CD8-positive, alpha-beta memory T cell (primary cell): ENCODE data around the gene DNTT. TPM values are rescaled to one million over a fixed set of nuclear protein-coding genes. Genes with fewer than 3 reads are reported as not detected.

Source experiments
- CTCF ChIA-PET: fragments of 350-600 bp; sonication (Branson Sonifier 250); formaldehyde crosslinking; loops from one replicate; lab custom pipeline; 2021; ENCODE audit warnings: antibody characterized with exemption; lab: Charles Lee
- POLR2A ChIA-PET: fragments of 350-600 bp; sonication (Branson Sonifier 250); formaldehyde crosslinking; loops from one replicate; lab custom pipeline; 2021; ENCODE audit warnings: antibody characterized with exemption; lab: Charles Lee
- DNase-seq, 5 donors: peaks; one replicate each; pipeline versions ENCODE4 v3.0.0 to v3.0.0-alpha.2; 2020 to 2022; ENCODE audit warnings: mixed read lengths in 1 of 5
- H3K27ac ChIP-seq: one replicate; pipeline ENCODE4 v1.7.0; 2013; ENCODE audit warnings: low read depth, mild to moderate bottlenecking, low read length, moderate library complexity
- H3K27me3 ChIP-seq: 2 replicates; pipeline ENCODE4 v1.7.0; 2013; ENCODE audit warnings: low read length, mild to moderate bottlenecking; ENCODE audit not compliant: insufficient read depth, poor library complexity, severe bottlenecking
- H3K36me3 ChIP-seq: 2 replicates; pipeline ENCODE4 v1.7.0; 2013; ENCODE audit warnings: mild to moderate bottlenecking, low read length, moderate library complexity; ENCODE audit not compliant: insufficient read depth
- H3K4me1 ChIP-seq: 2 replicates; pipeline ENCODE4 v1.7.0; 2013; ENCODE audit warnings: mild to moderate bottlenecking, low read length, moderate library complexity; ENCODE audit not compliant: insufficient read depth
- H3K4me3 ChIP-seq: 2 replicates; pipeline ENCODE4 v1.7.0; 2013; ENCODE audit warnings: mild to moderate bottlenecking, low read length
- H3K9me3 ChIP-seq: 2 replicates; pipeline ENCODE4 v1.7.0; 2013; ENCODE audit warnings: mild to moderate bottlenecking, low read length
- H3K27ac Mint-ChIP-seq, 8 donors: one replicate each; pipeline ENCODE4 v1.8.0; 2020 to 2021; ENCODE audit warnings: mixed read lengths in 8 of 8, mild to moderate bottlenecking in 6 of 8, inconsistent platforms in 3 of 8, moderate library complexity in 3 of 8
- H3K27me3 Mint-ChIP-seq, 2 donors: one replicate each; pipeline ENCODE4 v1.8.0; 2020 to 2021; ENCODE audit warnings: mixed read lengths in 2 of 2, mild to moderate bottlenecking in 1 of 2, moderate library complexity in 1 of 2
- H3K36me3 Mint-ChIP-seq, 3 donors: one replicate each; pipeline ENCODE4 v1.8.0; 2020 to 2021; ENCODE audit warnings: mixed read lengths in 3 of 3, inconsistent platforms in 1 of 3, mild to moderate bottlenecking in 1 of 3
- H3K4me1 Mint-ChIP-seq, 3 donors: one replicate each; pipeline ENCODE4 v1.8.0; 2020 to 2021; ENCODE audit warnings: mixed read lengths in 3 of 3, inconsistent platforms in 1 of 3, mild to moderate bottlenecking in 1 of 3
- H3K4me3 Mint-ChIP-seq, 7 donors: one replicate each; pipeline ENCODE4 v1.8.0; 2020 to 2021; ENCODE audit warnings: mixed read lengths in 7 of 7, mild to moderate bottlenecking in 6 of 7, moderate library complexity in 4 of 7, inconsistent platforms in 2 of 7
- H3K9me3 Mint-ChIP-seq, 5 donors: one replicate each; pipeline ENCODE4 v1.8.0; 2020 to 2022; ENCODE audit warnings: mixed read lengths in 5 of 5, mild to moderate bottlenecking in 3 of 5, moderate library complexity in 2 of 5, inconsistent platforms in 1 of 5
- polyA plus RNA-seq: library from polyadenylated mRNA; unstranded; fragments of 300-500 nt; fragmentation: Illumina TruSeq; gene quantifications from one replicate; pipeline ENCODE4 v1.2.3, GENCODE V29; 2021
- total RNA-seq, 2 experiments: library from RNA; stranded (reverse); gene quantifications; one replicate each; pipeline ENCODE4 v1.2.3, GENCODE V29; 2021

The DNTT gene
- total and polyA plus RNA-seq, 3 experiments from 2014 or later = not detected

DNA sequence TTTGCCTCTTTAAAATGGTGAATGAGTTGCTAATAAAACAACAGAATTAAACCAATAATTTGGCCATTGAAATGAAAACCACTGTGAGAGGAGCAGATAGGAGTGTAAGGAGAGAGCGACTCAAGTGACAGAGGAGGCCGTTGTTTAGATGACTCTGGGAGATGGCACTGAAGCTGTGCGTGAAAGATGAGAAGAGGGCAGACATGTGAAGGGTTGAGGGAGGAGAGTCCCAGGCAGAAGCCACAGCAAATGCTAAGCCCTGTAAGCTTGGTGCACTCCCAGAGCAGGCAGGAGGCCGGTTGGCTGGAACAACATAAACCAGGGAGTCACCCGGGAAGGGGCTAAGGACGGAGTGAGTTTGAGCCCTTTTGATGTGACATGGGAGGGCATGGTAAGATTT, 55.4 kb downstream of the DNTT start:
- H3K27me3 ChIP-seq = no peaks in the 10 kb centered on the region
- DNase-seq = no peak
- H3K36me3 ChIP-seq = no peaks in the 10 kb centered on the region
- no peaks in the 10 kb centered on the region for H3K4me1 Mint-ChIP-seq
- no peaks in the 10 kb centered on the region for H3K4me1 ChIP-seq
- no peak overlapping the region for H3K27ac ChIP-seq
- POLR2A ChIA-PET = no interaction called here
- no peaks in the 10 kb centered on the region for H3K36me3 Mint-ChIP-seq
- H3K4me3 ChIP-seq = no peak overlapping the region
- no peak overlapping the region for H3K4me3 Mint-ChIP-seq
- CTCF ChIA-PET = interaction anchor here (1.8 kb wide), 1 partner anchor 11 kb away, joined by 5 read pairs; no protein-coding TSS in a partner anchor
- H3K27me3 Mint-ChIP-seq = peaks cover 13 to 38% of the 10 kb centered on the region in 2 donors
- H3K27ac Mint-ChIP-seq = no peak overlapping the region
- H3K9me3 ChIP-seq = no peaks in the 10 kb centered on the region
- H3K9me3 Mint-ChIP-seq = peaks cover 0 to 2% (median 0%) of the 10 kb centered on the region in 5 donors

DNA sequence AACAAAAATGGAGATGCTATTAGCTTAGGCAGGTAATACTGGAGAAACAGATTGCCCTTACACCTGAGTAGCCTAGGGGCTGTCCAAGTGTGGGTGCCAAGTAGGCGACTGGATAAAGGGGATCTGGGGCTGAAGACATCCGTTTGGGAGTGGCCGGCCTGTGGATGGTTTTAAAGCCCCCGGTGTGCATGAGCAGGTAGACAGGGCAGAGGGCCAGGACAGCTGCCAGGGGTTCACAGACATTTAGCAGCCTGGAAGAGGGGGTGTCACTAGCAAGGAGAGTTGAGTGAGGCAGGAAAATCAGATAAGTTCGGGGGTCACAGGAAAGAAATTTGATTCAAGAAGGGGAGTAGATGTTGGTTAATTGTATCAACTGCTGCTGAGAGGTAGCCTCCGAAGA, 56.1 kb downstream of the DNTT start:
- POLR2A ChIA-PET = no interaction called here
- no peaks in the 10 kb centered on the region for H3K27me3 ChIP-seq
- no peaks in the 10 kb centered on the region for H3K4me1 Mint-ChIP-seq
- no peak overlapping the region for H3K4me3 ChIP-seq
- no peak for DNase-seq
- H3K27ac ChIP-seq = no peak overlapping the region
- H3K36me3 Mint-ChIP-seq = no peaks in the 10 kb centered on the region
- H3K9me3 ChIP-seq = no peaks in the 10 kb centered on the region
- CTCF ChIA-PET = no interaction called here
- no peak overlapping the region for H3K27ac Mint-ChIP-seq
- peaks cover 11 to 34% of the 10 kb centered on the region in 2 donors for H3K27me3 Mint-ChIP-seq
- H3K4me3 Mint-ChIP-seq = no peak overlapping the region
- H3K36me3 ChIP-seq = no peaks in the 10 kb centered on the region
- peaks cover 0 to under 1% (median 0%) of the 10 kb centered on the region in 5 donors for H3K9me3 Mint-ChIP-seq
- no peaks in the 10 kb centered on the region for H3K4me1 ChIP-seq

DNA sequence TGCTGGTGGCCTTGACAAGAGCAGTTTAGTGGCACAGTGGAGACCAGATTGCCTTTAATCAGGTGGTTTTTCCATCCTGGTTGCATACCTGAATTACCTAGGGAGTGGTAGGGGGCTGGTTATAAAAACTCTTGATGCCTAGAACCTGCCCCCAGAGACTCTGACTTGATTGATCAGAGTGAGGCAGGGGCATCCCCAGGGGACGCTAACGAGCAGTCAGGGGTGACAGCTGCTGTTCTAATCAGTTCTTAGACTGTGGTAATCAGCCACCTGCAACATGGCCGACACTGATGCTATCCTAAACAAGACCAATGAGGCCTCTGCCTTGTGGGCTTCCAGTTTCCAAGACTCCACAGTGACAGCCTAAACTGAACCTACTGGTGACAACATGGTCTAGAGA, 56.5 kb downstream of the DNTT start:
- Mint-ChIP-seq H3K9me3 (no peaks in the 10 kb centered on the region), H3K27ac (no peak overlapping the region), H3K36me3 (no peaks in the 10 kb centered on the region), H3K27me3 (peaks cover 11 to 33% of the 10 kb centered on the region in 2 donors), H3K4me1 (no peaks in the 10 kb centered on the region), H3K4me3 (no peak overlapping the region)
- no peaks in the 10 kb centered on the region for H3K36me3 ChIP-seq
- POLR2A ChIA-PET = no interaction called here
- no peaks in the 10 kb centered on the region for H3K27me3 ChIP-seq
- H3K9me3 ChIP-seq = no peaks in the 10 kb centered on the region
- H3K4me1 ChIP-seq = no peaks in the 10 kb centered on the region
- no peak overlapping the region for H3K27ac ChIP-seq
- CTCF ChIA-PET = no interaction called here
- H3K4me3 ChIP-seq = no peak overlapping the region
- DNase-seq = no peak

DNA sequence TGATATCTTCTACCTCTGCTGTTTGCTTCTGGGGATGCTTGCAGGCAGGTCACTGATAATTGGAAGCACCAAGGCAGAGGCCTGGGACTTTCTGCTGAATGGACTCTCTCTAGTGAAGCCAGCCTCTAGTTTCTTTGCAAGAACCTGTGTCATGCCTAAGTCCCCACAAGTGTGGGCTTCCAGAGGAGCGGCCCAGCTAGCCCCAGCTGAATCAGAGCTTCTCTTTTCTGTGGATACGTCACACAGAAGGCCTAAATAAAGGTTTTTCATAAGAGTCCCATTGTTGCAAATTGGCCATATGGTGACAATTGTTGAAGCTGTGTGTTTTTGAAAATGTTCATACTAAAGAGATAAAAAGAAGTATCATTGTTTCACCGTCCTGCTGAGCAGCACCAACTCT, 61.3 kb downstream of the DNTT start:
- no peaks in the 10 kb centered on the region for H3K36me3 Mint-ChIP-seq
- H3K4me3 ChIP-seq = no peak overlapping the region
- H3K27ac Mint-ChIP-seq = no peak overlapping the region
- DNase-seq = no peak
- no peaks in the 10 kb centered on the region for H3K4me1 Mint-ChIP-seq
- H3K27me3 ChIP-seq = no peaks in the 10 kb centered on the region
- H3K27ac ChIP-seq = no peak overlapping the region
- no peaks in the 10 kb centered on the region for H3K36me3 ChIP-seq
- H3K9me3 ChIP-seq = no peaks in the 10 kb centered on the region
- CTCF ChIA-PET = interaction anchor here (0.8 to 1.7 kb wide), 2 partner anchors 9 to 12 kb away, joined by 3 to 5 read pairs; no protein-coding TSS in a partner anchor
- POLR2A ChIA-PET = no interaction called here
- no peaks in the 10 kb centered on the region for H3K4me1 ChIP-seq
- peaks cover 3 to 5% of the 10 kb centered on the region in 2 donors for H3K27me3 Mint-ChIP-seq
- H3K4me3 Mint-ChIP-seq = no peak overlapping the region
- H3K9me3 Mint-ChIP-seq = no peaks in the 10 kb centered on the region

DNA sequence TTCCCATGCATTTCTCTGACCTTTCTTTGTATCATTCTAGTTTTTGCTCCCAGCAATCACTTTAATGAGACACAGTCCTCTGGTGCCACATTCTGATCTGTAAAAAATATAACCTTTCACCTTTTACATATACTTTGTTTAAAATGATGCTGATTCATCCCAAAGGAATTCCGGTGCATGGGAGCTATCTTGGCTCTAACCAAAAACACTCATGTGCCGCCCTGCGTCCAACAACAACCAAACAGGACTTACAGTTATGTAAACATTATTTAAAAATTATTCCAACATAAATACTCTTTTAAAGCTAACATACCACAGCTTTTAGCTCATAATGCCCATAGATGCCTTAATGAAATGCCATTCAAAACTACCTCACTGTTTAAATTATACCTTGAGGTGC, 62.3 kb downstream of the DNTT start:
- Histone ChIP-seq H3K36me3 (no peaks in the 10 kb centered on the region), H3K9me3 (no peaks in the 10 kb centered on the region), H3K27me3 (no peaks in the 10 kb centered on the region), H3K4me1 (no peaks in the 10 kb centered on the region), H3K27ac (no peak overlapping the region), H3K4me3 (no peak overlapping the region)
- no peak overlapping the region for H3K27ac Mint-ChIP-seq
- H3K27me3 Mint-ChIP-seq = peaks cover 0 to 5% of the 10 kb centered on the region in 2 donors
- no peaks in the 10 kb centered on the region for H3K9me3 Mint-ChIP-seq
- H3K4me1 Mint-ChIP-seq = no peaks in the 10 kb centered on the region
- H3K4me3 Mint-ChIP-seq = no peak overlapping the region
- ChIA-PET POLR2A (no interaction called here), CTCF (interaction anchor here (0.7 to 1.7 kb wide), 3 partner anchors 9 to 29 kb away, joined by 3 to 5 read pairs (median 3); no protein-coding TSS in a partner anchor)
- no peaks in the 10 kb centered on the region for H3K36me3 Mint-ChIP-seq
- DNase-seq = no peak

DNA sequence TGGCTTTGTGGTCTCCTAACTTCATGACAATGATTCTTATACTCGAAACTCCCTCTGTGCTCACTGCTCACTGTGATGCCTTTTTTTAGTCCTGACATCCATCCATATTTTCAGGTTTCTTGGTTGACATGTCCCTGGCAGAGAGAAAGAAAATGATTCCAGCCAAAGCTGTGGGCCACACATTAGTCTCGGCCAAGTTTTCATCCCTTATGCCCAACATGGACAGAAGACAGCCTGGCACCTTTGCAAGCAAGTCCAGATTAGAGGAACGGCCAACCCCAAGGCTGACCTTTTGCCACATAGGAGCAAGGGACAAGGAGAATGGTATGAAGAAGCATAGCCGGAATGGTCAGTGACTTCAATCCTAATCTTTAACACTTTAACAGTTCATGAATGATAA, 63.2 kb downstream of the DNTT start:
- Histone ChIP-seq H3K27me3 (no peaks in the 10 kb centered on the region), H3K9me3 (no peaks in the 10 kb centered on the region), H3K27ac (no peak overlapping the region), H3K4me3 (no peak overlapping the region), H3K36me3 (no peaks in the 10 kb centered on the region), H3K4me1 (no peaks in the 10 kb centered on the region)
- Mint-ChIP-seq H3K4me1 (no peaks in the 10 kb centered on the region), H3K27ac (no peak overlapping the region), H3K27me3 (peaks cover 3 to 5% of the 10 kb centered on the region in 2 donors), H3K4me3 (no peak overlapping the region), H3K36me3 (no peaks in the 10 kb centered on the region), H3K9me3 (no peaks in the 10 kb centered on the region)
- POLR2A ChIA-PET = no interaction called here
- no peak for DNase-seq
- CTCF ChIA-PET = interaction anchor here (1.2 kb wide), 1 partner anchor 10 kb away, joined by 3 read pairs; no protein-coding TSS in a partner anchor

DNA sequence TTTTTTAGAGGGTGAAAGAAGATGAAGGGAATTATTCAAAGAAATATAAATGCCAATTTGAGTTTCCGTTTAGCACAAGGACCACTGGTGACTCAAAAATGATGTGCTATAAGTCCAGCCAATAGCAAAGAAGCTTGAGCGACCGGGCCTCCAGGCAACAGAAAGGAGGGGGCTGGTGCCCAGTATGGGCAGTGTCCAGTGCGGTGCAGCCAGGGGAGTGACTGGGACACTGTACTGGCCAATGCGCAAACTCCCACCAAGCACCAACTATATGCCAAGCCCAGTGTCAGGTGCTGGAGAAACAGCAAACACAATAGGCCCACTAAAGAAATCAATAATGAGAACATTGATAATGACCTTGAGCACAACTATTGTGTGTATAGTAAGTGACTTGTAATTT, 64.7 kb downstream of the DNTT start:
- no peak overlapping the region for H3K4me3 Mint-ChIP-seq
- no peaks in the 10 kb centered on the region for H3K9me3 ChIP-seq
- no peaks in the 10 kb centered on the region for H3K9me3 Mint-ChIP-seq
- no peaks in the 10 kb centered on the region for H3K36me3 ChIP-seq
- H3K27ac Mint-ChIP-seq = no peak overlapping the region
- peaks cover 1 to 13% of the 10 kb centered on the region in 2 donors for H3K27me3 Mint-ChIP-seq
- H3K27me3 ChIP-seq = no peaks in the 10 kb centered on the region
- no peaks in the 10 kb centered on the region for H3K4me1 ChIP-seq
- no peak overlapping the region for H3K4me3 ChIP-seq
- no peak overlapping the region for H3K27ac ChIP-seq
- no peaks in the 10 kb centered on the region for H3K4me1 Mint-ChIP-seq
- POLR2A ChIA-PET = no interaction called here
- CTCF ChIA-PET = interaction anchor here (1.2 kb wide), 1 partner anchor 31 kb away, joined by 4 read pairs; no protein-coding TSS in a partner anchor
- DNase-seq = no peak
- H3K36me3 Mint-ChIP-seq = no peaks in the 10 kb centered on the region

DNA sequence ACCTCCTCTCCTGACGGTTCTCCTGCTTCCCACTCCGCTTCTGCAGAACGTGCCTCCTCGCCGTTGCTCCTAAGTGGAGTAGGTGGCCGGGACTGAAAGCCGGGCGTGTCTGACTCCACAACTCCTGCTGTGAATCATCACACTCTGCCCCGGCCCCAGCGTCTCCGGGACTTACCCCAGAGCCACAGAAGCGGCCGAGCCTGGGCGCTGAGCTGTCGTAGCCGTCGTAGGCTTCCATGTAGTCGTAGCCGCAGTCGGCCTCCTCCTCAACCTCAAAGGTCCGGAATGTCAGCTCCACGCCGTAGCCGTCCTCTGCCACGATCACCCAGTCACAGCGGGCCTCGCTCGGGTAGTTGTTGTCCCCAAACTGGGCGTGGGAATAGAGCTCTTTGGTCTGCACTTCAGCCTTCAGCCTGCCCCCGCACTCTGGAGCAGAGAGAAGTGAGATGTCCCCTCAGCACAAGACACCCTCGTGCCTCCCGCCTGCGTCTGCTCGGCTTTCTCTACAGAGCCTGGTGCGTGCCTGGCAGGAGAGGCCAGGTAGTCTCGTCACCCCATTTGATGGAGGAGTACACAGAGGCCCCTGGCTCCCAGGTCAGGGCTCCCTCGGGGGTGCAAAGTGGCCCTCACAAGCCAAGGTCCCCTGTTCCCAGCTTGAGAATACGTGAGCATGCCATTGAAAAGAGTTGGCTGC, 65.8 kb downstream of the DNTT start:
- no peaks in the 10 kb centered on the region for H3K36me3 ChIP-seq
- ChIA-PET CTCF (interaction anchor here (0.8 to 1.8 kb wide), 8 partner anchors 8 to 352 kb away, joined by 3 to 5 read pairs (median 4); partner anchors contain the start of gene OPALIN), POLR2A (no interaction called here)
- no peaks in the 10 kb centered on the region for H3K4me1 ChIP-seq
- H3K9me3 Mint-ChIP-seq = no peaks in the 10 kb centered on the region
- no peaks in the 10 kb centered on the region for H3K36me3 Mint-ChIP-seq
- H3K27ac ChIP-seq = no peak overlapping the region
- no peaks in the 10 kb centered on the region for H3K27me3 ChIP-seq
- no peak overlapping the region for H3K4me3 Mint-ChIP-seq
- no peak for DNase-seq
- peaks cover 3 to 23% of the 10 kb centered on the region in 2 donors for H3K27me3 Mint-ChIP-seq
- H3K9me3 ChIP-seq = no peaks in the 10 kb centered on the region
- H3K4me3 ChIP-seq = no peak overlapping the region
- H3K27ac Mint-ChIP-seq = no peak overlapping the region
- peaks cover 1 to 10% (median 4%) of the 10 kb centered on the region in 3 donors for H3K4me1 Mint-ChIP-seq
